ENCODE results near the gene NTN1.

The NTN1 gene

GRCh38 chr17:9028988-9029570 lies 7.8 kb downstream of the NTN1 start:
- TF ChIP-seq ZFX (IDR thresholded peaks at IDR 0.05) (no peak), CTCF (conservative IDR thresholded peaks at IDR 0.05) (no peak)
- no peak overlapping the region for H3K27ac ChIP-seq

- TF ChIP-seq ZFX (IDR thresholded peaks at IDR 0.05): no peak
- TF ChIP-seq CTCF (conservative IDR thresholded peaks at IDR 0.05): no peak
- H3K27ac ChIP-seq: no peak overlapping the region
Measured at GRCh38 chr17:9032151-9032550, 10.8 kb downstream of the NTN1 start.

- no peak overlapping the region for H3K27ac ChIP-seq
- no peak for TF ChIP-seq CTCF (conservative IDR thresholded peaks at IDR 0.05)
- no peak for TF ChIP-seq ZFX (IDR thresholded peaks at IDR 0.05)
Measured at GRCh38 chr17:9032583-9032982, 11.3 kb downstream of the NTN1 start.

- H3K27ac ChIP-seq: no peak overlapping the region
- no peak for TF ChIP-seq CTCF (conservative IDR thresholded peaks at IDR 0.05)
- no peak for TF ChIP-seq ZFX (IDR thresholded peaks at IDR 0.05)
Measured at GRCh38 chr17:9035249-9035648, 13.9 kb downstream of the NTN1 start.

- H3K27ac ChIP-seq: no peak overlapping the region
- TF ChIP-seq ZFX (IDR thresholded peaks at IDR 0.05): no peak
- TF ChIP-seq CTCF (conservative IDR thresholded peaks at IDR 0.05): no peak
Measured at GRCh38 chr17:9036336-9036735, 15.0 kb downstream of the NTN1 start.

- TF ChIP-seq ZFX (IDR thresholded peaks at IDR 0.05): no peak
- TF ChIP-seq CTCF (conservative IDR thresholded peaks at IDR 0.05): no peak
- H3K27ac ChIP-seq: no peak overlapping the region
Measured at GRCh38 chr17:9037736-9038135, 16.4 kb downstream of the NTN1 start.

- no peak overlapping the region for H3K27ac ChIP-seq
- TF ChIP-seq ZFX (IDR thresholded peaks at IDR 0.05): no peak
- no peak for TF ChIP-seq CTCF (conservative IDR thresholded peaks at IDR 0.05)
Measured at GRCh38 chr17:9038380-9038779, 17.1 kb downstream of the NTN1 start.

Data from C4-2B (cell line).